HPDE6-E6E7 (cell line): ENCODE results near the gene COX10.
"Not testable (repeated sequence)": the region's sequence is repeated elsewhere in the genome, so short reads cannot be mapped to it uniquely, and the experiment has no call there.

Source experiments
- DNase-seq: peaks from one replicate; pipeline ENCODE4 v3.0.0; 2011; ENCODE audit warnings: missing footprints; ENCODE audit errors: extremely low spot score

The COX10 gene

DNA sequence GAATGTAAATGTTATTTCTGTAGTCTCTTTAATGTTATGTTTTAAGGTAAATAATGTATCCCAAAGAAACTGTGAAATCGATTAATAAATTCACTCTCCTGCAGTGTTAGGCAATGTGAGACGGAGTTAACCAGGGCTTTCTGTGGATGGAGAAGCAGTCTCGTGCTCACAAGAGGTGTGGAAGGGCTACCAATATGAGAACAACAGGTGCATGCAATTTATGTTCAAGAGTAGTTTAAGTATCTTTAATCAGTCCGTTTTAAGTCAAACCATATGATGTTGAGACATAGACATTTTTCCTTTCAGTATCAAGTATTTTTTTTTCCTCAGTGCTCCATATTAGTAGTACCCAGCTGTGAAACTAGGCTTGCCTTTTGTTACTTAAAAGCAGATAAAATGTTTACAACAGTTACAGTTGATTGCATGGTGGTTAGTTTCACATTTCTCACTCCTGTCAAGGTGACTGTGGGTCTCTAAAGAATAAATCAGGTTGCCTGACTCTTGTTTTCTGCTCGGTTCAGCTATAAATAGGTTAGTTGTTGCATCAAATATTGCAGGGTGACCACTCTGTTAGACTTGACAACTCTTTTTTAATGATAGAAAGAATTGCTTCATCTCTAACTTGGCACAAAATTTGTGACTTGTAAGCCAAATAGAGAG is 54.4 kb downstream of the COX10 start:
- DNase-seq = no peak

DNA sequence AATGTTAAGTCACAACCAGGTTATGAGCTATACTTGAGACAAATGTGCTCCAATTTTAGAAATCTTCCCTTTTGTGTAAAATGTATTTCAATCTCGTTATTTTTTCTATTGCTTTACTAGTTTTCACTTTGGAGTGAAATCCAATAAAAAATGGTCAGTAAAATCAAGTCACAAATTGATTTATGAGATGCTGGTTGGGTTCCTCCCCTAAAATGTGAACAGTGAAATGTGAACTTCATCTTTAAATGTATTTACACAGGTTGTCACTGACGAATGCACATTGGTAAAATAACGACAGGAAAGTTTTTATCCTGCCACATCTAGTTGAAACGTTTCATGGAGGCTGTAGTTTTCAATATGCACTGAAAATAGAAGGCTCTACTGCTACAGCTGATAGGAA is 55.5 kb downstream of the COX10 start:
- no peak for DNase-seq

DNA sequence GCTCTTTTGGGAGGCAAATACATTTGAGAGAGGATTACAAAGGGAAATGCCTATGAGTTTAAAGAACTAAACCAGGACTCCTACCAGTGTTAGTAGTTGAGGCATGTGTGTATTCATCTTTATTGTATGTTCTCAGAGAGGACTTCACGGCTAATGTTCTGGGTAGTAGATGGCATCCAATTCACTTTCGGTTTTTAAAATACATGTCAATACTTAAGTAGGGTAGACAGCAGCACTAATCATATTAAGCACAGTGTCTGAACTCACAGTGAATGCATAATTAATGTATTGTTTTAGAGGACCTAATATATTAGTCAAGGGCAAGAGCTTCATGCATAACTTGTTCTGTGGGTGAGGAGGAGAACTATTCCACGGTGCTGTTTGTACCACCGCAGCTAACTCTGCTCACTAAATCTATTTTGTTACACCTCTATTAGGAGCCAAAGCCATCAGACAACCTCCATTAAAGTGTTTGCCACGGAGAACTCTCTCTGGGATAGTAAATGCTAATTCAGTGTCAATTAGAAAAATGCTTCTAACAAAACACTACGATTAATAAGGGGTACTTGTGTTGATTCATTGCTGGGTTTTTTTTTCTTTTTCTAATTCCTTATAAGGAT is 56.3 kb downstream of the COX10 start:
- DNase-seq = no peak

DNA sequence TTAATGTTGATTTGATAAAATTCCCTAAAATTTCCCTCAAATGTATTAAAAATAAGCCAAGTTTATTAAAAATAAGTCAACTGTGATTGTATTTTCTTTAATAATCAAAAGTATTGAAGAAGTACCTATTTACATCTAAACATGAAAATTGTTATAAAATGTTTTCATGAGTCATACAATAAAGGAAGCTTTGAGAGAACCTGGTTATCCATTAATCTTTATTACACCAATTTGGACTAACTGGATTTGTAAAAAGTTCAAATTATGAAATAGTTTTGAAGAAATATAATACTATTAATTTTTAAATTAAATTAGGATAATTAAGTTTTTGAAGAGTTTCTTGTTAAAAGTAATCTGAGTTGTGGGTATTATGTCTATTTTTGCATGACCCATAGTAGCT is 63.8 kb downstream of the COX10 start:
- no peak for DNase-seq

DNA sequence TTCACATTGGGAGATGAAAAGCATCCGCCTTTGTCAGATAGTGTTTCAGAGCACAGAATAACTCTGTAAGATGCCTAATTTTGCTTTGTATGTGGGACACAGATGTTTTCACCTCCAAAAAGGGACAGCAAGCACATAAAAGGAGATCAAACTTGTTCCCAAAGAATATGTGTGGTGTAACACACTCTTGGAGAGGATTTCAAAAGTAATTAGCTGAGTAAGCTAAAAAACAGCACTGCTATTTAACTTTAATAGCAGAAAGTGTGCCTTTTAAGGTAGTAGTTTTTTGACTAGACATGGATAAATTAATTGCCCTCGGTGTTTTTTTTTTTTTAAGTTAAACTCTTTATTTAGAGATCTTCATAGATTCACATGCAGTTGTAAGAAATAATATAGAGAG is 65.2 kb downstream of the COX10 start:
- no peak for DNase-seq

DNA sequence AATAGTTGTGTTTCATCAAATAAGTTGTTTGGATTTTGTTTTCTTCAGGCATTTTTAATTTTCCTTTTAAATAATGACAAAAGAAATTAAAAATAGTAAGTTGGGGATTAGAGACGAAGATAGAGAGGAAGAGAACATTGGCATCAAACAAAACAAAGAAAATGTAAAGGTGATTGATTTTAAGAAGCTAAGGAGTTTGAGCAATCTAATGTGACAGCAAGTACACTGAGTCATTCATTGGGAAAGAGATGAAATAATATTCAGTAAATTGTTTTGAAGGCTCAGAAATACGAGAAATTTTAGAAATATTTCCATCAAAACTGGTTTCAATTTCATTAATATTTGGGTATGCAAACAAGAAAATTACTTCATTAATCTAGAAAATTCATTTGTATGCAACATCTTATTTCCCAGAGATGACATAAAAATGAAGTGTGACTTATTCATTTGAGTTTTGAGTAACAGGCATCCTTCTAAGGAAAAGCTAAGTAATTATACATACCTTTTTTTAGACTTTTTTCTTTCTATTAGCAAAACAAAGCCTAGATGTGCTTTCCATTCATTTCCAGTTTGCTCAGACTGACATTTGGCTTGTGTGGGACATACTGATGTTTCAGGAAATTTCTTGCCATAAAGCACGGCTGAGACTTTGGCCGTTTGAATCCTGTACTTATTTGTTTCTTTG is 66.7 kb downstream of the COX10 start:
- no peak for DNase-seq

DNA sequence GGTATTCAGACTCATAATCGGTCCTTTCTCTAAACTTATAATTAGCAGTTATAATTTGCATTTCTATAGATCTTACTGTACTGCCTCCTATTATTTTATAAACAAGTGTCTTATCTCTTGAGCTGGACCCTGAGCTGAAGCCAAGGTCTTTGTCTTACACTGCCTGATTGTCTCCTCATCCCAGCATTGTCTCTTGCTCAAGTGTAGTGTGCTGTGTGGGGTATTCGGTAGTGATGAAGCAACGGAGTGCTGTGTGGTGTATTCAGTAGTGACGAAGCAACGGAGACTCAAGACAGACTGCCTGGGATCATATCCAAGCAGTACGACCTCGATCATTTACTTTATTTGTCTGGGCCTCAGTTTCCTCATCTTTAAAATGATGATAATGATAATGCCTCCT is 69.3 kb downstream of the COX10 start:
- no peak for DNase-seq

DNA sequence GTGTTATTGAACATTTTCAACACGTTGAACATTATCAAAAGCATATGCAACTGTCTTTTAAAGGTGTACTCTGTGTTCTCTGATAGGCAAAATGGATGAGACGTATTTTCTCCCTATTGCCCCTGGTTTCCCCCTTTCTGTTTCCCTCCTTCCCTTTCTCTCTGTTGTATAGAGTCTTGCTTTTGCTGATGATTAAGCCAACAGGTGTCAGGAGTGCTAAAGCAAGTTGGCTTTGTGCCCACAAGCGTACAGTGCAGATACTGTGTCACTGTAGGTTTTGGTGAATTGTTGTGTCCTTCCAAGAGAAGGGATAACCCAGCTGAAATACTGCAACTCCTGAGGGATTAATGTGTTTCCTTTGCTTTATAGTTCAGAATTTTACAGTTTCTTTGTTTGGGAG is 74.4 kb downstream of the COX10 start:
- DNase-seq = no peak

DNA sequence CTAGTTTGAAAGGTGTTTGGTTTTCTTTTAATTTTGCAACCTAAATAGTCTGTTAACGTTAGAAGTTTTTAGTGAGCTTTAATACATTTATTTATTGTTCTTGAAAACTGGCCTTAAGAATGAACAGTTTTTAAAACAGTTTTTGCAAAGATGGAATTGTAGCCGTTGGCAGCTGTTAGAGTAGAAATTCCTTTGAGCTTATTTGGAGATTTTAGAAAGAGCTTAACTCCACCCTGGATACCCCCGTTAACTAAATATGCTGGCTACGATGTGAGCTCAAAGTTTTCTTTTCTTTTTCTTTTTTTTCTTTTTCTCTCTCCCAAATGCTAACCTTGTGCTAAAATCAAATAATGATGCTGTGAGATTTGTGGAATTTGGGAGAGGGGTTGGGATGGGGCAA is 75.2 kb downstream of the COX10 start:
- no peak for DNase-seq

DNA sequence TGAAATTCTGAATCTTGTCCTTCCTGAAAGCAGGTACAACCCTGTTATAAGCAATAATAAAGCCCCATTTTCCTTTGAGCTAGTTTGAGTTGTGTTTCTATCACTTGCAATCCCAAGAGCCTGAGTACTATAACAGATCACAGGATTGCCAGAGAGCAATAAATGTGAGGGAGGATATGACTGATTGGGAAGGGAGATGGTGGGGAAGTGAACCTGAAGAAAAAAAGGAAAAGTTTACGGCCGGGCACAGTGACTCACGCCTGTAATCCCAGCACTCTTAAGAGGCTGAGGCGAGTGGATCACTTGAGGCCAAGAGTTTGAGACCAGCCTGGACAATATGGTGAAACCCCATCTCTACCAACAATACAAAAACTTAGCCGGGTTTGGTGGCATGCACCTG is 80.4 kb downstream of the COX10 start:
- DNase-seq = no peak

DNA sequence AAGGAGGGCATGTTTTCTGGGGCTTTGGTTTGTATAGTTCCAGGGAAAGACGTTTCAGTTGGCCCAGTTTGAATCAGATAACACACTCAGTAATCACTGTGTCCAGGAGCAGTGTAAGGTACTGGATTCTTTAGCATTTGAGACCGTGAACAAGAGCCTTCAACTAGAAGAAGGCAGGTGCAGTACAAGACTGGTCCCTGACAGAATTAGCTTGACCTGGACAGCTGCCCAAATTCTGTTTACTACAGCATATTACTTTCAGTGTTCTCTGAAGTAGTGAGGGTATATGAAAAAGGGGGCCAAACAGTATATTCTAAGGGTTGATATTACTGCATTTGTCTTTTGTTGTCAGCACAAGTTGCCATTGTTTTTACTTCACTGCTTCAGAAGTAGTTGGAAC is 81.3 kb downstream of the COX10 start:
- DNase-seq = no peak

DNA sequence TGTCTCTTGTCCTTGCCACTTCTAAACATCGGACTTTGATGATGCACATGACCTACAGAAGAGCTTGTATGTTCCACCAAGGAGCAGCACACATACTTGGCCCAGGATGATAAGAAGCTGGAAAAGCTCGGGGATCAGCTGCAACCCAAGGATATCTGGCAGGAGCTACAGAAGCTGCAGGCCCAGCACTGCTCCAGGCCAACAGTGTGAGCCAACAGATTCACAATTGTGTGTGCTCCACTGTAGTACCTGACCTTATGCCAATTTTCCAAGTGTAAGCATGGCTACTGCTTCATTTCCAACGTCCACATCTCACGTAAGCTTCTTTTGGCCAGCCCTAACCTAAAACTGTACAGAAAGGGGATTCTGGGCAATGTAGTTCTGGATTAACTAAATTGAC is 83.4 kb downstream of the COX10 start:
- DNase-seq = no peak

DNA sequence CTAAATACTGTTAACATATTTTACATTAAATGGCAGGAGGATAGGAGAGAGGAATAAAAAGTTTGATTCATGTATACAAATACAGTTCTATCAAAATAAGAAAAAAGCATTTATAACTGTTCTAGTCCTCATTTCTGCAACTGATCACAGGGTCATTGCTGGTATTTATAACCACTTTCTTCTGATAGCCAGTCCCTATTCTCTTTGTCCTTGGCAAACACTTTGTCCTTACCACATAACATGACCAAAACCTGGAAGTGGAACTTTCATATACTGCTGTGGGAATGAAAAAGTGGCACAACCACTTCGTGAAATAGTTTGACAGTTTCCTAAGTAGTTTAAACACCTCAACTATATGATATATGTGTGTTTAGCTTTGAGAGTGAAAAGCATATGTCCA is 84.1 kb downstream of the COX10 start:
- DNase-seq = no peak

DNA sequence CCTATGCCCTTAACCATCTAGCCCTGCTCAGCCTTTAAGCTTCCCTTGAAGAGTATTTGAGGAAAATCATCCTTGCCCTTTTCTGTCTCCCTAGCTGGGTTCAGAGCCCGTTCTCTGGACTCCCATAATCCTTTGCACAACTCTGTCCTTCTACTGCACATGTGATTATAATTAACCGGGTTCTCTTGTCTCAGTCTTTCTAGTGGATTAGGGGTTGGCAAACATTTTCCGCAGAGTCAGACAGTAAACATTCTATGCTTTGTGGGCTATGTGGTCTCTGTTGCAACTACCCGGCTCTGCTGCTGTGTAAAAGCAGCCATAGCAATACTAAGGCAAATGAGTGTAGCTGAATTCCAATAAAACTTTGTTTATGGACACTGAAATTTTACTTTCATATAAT is 87.4 kb downstream of the COX10 start:
- DNase-seq = no peak

DNA sequence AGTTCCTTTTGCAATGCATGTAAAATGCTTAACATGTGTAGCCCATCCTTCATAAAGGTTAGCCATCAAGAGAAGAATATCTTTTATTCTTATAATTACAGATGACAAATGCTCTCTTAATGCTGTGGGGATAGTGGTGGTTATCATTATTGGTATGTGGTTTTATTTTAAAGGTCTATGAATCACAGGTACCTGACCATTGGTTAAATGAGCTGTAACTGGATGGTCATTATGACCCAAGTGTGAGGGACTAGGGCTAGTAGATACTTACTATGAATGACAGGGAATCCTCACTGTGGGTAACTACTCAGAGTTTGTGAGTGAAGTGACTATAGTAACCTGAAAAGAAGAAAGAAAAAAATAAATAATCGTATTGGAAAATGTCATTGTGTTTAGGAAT is 88.5 kb downstream of the COX10 start:
- no peak for DNase-seq

DNA sequence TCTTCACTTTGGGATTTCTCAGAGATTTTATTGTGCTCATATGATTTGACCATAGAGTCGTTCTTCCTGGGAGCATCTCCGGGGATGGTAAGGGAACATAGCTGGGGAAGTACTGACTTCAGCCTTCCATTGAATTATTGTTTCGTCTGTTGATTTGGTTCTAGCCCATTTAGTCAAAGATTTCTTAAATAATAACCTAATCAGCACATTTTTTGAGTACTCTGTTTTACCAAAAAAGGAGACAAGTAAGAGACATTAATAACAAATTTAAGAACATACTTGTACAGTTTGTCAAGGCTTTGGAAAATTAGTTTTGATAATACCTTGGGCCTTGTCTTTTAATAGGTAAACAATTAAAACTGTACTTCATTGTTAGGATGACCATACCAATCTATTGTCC is 89.4 kb downstream of the COX10 start:
- DNase-seq = no peak

DNA sequence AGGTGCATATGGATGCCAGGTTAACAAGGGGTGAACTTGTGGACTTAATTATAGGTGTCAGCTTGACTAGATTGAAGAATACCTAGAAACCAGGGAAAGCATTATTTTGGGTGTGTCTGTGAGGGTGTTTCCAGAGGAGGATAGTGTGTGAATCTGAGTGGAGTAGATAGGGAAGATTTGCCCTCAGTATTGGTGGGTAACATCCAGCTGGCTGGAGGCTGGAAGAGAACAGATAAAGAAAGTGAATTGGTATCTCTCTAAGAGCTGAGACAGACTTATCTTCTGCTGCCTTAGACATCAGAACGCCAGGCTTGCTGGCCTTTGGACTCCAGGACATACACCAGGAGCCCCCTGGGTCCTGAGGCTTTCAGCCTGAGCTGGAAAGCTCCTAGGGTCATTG is 92.1 kb downstream of the COX10 start:
- DNase-seq = no peak

DNA sequence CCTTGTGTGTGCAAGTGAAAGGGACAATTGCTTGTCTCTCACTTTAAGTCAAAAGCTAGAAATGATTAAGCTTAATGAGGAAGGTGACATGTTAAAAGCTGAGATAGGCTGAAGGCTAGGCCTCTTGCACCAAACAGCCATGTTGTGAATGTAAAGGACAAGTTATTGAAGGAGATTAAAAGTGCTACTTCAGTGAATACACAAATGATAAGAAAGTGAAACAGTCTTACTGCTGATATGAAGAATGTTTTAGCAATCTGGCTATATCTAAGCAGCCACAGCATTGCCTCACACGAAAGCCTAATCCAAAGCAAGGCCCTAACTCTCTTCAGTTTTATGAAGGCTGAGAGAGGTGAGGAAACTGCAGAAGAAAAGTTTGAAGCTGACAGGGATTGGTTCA is 96.3 kb downstream of the COX10 start:
- no peak for DNase-seq

DNA sequence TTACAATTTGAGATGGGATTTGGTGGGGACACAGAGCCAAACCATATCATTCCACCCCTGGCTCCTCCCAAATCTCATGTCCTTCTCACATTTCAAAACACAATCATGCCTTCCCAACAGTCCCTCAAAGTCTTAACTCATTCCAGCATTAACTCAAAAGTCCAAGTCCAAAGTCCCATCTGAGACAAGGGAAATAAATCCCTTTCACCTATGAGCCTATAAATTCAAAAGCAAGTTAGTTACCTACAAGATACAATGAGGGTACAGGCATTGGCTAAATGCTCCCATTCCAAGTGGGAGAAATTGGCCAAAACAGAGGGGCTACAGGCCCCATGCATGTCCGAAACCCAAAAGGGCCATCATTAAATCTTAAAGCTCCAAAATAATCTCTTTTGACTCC is 98.5 kb downstream of the COX10 start:
- not testable (repeated sequence) for DNase-seq

DNA sequence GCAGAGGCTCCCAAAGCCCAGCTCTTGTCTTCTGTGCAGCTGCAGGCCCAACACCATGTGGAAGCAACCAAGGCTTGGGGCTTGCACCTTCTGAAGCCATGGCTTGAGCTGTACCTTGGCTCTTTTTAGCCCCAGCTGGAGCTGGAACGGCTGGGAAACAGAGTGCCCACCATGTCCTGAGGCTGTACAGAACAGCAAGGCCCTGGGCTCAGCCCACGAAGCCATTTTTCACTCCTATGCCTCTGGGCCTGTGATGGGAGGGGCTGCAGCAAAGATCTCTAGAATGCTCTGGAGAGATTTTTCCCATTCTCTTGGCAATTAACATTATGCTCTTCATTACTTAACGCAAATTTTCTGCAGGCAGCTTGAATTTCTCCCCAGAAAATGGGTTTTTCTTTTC is 99.3 kb downstream of the COX10 start:
- DNase-seq = no peak

DNA sequence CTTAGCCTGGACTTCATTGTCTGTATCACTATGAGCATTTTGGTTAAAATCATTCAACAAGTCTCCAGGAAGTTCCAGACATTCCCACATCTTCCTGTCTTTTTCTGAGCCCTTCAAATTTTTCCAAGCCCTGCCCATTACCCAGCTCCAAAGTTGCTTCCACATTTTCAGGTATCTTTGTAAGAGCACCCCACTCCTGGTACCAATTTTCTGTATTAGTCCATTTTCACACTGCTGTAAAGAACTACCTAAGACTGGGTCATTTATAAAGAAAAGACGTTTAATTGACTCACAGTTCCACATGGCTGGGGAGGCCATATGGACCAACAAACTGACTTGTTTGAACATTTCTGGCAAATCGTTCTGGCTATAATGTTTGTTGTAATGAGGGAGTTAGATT is 100.0 kb downstream of the COX10 start:
- DNase-seq = no peak

DNA sequence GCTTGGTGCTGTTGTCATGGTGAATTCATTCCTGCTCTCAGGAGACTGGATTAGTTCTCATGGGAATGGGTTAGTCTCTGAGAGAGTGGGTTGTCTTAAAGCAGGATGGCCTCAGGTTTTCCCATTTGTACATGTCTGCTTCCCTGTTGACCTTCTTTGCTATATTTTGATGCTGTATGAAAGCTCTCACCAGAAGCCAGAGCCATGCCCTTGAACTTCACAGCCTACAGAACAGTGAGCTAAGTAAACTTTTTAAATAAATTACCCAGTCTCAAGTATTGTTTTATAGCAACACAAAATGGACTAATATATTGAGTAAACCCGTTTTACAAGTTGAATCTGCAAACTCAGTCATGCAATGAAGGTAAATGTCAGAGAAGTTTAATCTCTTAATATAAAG is 100.6 kb downstream of the COX10 start:
- no peak for DNase-seq

DNA sequence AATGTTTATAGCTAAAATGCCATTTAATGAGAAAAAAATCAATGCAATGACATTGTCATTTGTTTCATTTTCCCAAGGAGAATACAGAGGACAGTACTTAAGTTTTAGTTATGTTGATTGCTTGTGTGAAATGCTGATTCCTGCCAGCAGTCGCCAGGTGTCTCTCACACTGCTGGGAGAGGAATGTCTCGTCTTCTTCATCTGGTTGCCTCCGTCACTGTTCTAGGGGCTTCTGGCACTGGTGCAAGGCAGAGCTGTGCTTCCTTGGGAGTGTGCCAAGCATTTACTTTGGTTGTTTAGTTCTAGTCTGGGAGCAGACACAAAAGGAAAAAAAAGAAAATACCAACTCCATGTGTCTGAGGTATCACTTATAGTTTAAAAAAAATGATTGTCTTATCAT is 107.7 kb downstream of the COX10 start:
- not testable (repeated sequence) for DNase-seq

DNA sequence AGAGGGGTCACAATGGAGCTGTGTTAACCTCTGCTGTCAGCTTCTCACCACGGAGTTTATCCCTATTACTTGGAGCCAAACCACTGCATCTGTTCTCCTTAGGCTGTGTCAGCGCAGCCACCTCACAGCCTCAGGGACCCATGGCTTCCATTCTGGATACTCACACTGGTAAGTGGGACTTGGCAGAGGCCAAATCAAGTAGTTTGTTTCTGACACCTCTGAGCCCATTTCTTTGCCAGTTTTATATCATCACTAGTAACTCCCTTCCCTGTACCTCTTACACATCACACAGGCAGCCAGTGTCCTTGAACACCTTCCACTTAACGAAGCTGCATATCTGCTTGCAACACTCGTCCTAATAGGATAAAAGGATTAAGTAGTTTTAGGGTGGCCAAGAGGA is 108.5 kb downstream of the COX10 start:
- not testable (repeated sequence) for DNase-seq
